GDM1 (cell line): ENCODE data around the gene HMGN4.

ENCODE experiments used
- DNase-seq: peaks from one replicate; lab custom pipeline; 2025; lab: John Stamatoyannopoulos, UW

HMGN4 gene

GRCh38 chr6:26578279-26578678 lies 40.1 kb downstream of the HMGN4 start:
- DNase-seq: no peak

- no peak for DNase-seq
These were observed 40.6 kb downstream of the HMGN4 start for GRCh38 chr6:26578741-26579140.

- no peak for DNase-seq
These were observed 43.2 kb downstream of the HMGN4 start for GRCh38 chr6:26581164-26581915.

- no peak for DNase-seq
These were observed 50.8 kb downstream of the HMGN4 start for GRCh38 chr6:26588965-26589364.

- DNase-seq: no peak
These were observed 54.5 kb downstream of the HMGN4 start for GRCh38 chr6:26592649-26593048.

- DNase-seq: no peak
These were observed 55.3 kb downstream of the HMGN4 start for GRCh38 chr6:26593278-26594130.

- no peak for DNase-seq
These were observed 55.9 kb downstream of the HMGN4 start for GRCh38 chr6:26594131-26594498.

GRCh38 chr6:26594730-26595632 lies 56.8 kb downstream of the HMGN4 start:
- DNase-seq: no peak

- DNase-seq: peak; percentile 78
These were observed 57.6 kb downstream of the HMGN4 start for GRCh38 chr6:26595669-26596269.
